NCI-H226 (cell line): Measurements from ENCODE around the gene ZNF878.
A peak's percentile ranks its signal among the peaks of the same experiment; 100 is the strongest.
"Not testable (repeated sequence)": the region's sequence is repeated elsewhere in the genome, so short reads cannot be mapped to it uniquely, and the experiment has no call there.

Source experiments
- DNase-seq: peaks from one replicate; pipeline ENCODE4 v3.0.0-alpha.2; 2015

Gene ZNF878

GRCh38 chr19:12052497-12053169, at the start of gene ZNF878:
Gene ZNF878 (minus strand): TSS chr19:12052961. CDS start chr19:12052801, 160 bp downstream.
- DNase-seq = no peak

- no peak for DNase-seq
These were observed 45.3 kb upstream of the ZNF878 start for GRCh38 chr19:12098040-12098439.

GRCh38 chr19:12095111-12095790, 42.5 kb upstream of the ZNF878 start:
- peak; percentile 13 for DNase-seq

- no peak for DNase-seq
These were observed 41.0 kb upstream of the ZNF878 start for GRCh38 chr19:12093777-12094176.

- DNase-seq = no peak
These were observed 40.2 kb upstream of the ZNF878 start for GRCh38 chr19:12092956-12093355.

GRCh38 chr19:12092065-12092867, 39.5 kb upstream of the ZNF878 start:
- peak; percentile 88 for DNase-seq

GRCh38 chr19:12090807-12091206, 38.0 kb upstream of the ZNF878 start:
- peak; percentile 21 for DNase-seq

GRCh38 chr19:12085074-12085818, 32.5 kb upstream of the ZNF878 start:
- no peak for DNase-seq

GRCh38 chr19:12083336-12083735, 30.6 kb upstream of the ZNF878 start:
- not testable (repeated sequence) for DNase-seq

GRCh38 chr19:12077375-12077774, 24.6 kb upstream of the ZNF878 start:
- DNase-seq = no peak

- DNase-seq = not testable (repeated sequence)
These were observed 23.6 kb upstream of the ZNF878 start for GRCh38 chr19:12076331-12076730.

- DNase-seq = no peak
These were observed 22.9 kb upstream of the ZNF878 start for GRCh38 chr19:12075538-12076139.

- no peak for DNase-seq
These were observed 12.1 kb upstream of the ZNF878 start, which contains the start of gene ZNF844 for GRCh38 chr19:12064590-12065538. Gene ZNF844 (plus strand): TSS chr19:12064731. CDS start chr19:12064874, 143 bp downstream.

GRCh38 chr19:12055784-12056183, 3.0 kb upstream of the ZNF878 start:
- no peak for DNase-seq

- DNase-seq = no peak
These were observed 667 bp downstream of the ZNF878 start for GRCh38 chr19:12052091-12052496.

GRCh38 chr19:12047868-12048267, 4.9 kb downstream of the ZNF878 start:
- no peak for DNase-seq

- no peak for DNase-seq
These were observed 8.9 kb downstream of the ZNF878 start for GRCh38 chr19:12043752-12044422.

- DNase-seq = no peak
These were observed 9.9 kb downstream of the ZNF878 start for GRCh38 chr19:12042893-12043292.

- no peak for DNase-seq
These were observed 17.3 kb downstream of the ZNF878 start, which contains the start of gene ZNF433 for GRCh38 chr19:12035220-12036172. Gene ZNF433 (minus strand): TSS chr19:12035679. CDS start chr19:12035539, 140 bp downstream.
